Limb (tissue), 2 donors: Measurements from ENCODE around the gene PAK5.

Experiments
- DNase-seq, 2 donors: peaks; one replicate each; pipeline ENCODE4 v3.0.0-alpha.2; 2016; ENCODE audit errors: extremely low spot score in 2 of 2

Gene PAK5

GRCh38 chr20:9838378-9839295 lies at the start of gene PAK5:
TSS of gene PAK5 (minus strand) at chr20:9839076. CDS start at chr20:9644328, 194,748 bp downstream.
- peak; percentile 84 to 95 for DNase-seq

GRCh38 chr20:9887706-9888105 lies 48.8 kb upstream of the PAK5 start:
- DNase-seq, result no peak

- DNase-seq, result no peak
These were observed 47.4 kb upstream of the PAK5 start for GRCh38 chr20:9886227-9886626.

- DNase-seq, result no peak
These were observed 45.8 kb upstream of the PAK5 start for GRCh38 chr20:9884666-9885065.

- DNase-seq, result no peak
These were observed 45.2 kb upstream of the PAK5 start for GRCh38 chr20:9884061-9884460.

- DNase-seq, result no peak
These were observed 39.1 kb upstream of the PAK5 start for GRCh38 chr20:9877932-9878495.

GRCh38 chr20:9867196-9867980 lies 28.5 kb upstream of the PAK5 start:
- DNase-seq, result no peak

GRCh38 chr20:9852566-9852965 lies 13.7 kb upstream of the PAK5 start:
- DNase-seq, result no peak

GRCh38 chr20:9839626-9840025 lies 750 bp upstream of the PAK5 start:
- no peak for DNase-seq

- no peak for DNase-seq
These were observed 870 bp downstream of the PAK5 start for GRCh38 chr20:9838035-9838377.

GRCh38 chr20:9837634-9838033 lies 1.2 kb downstream of the PAK5 start:
- no peak for DNase-seq

GRCh38 chr20:9835302-9835701 lies 3.6 kb downstream of the PAK5 start:
- DNase-seq, result no peak

GRCh38 chr20:9831032-9831431 lies 7.8 kb downstream of the PAK5 start:
- DNase-seq, result no peak

- DNase-seq, result no peak
These were observed 9.0 kb downstream of the PAK5 start for GRCh38 chr20:9829835-9830234.

GRCh38 chr20:9817654-9818053 lies 21.2 kb downstream of the PAK5 start:
- no peak for DNase-seq

GRCh38 chr20:9815632-9816031 lies 23.2 kb downstream of the PAK5 start:
- DNase-seq, result no peak

GRCh38 chr20:9810738-9811137 lies 28.1 kb downstream of the PAK5 start:
- no peak for DNase-seq

- no peak for DNase-seq
These were observed 29.6 kb downstream of the PAK5 start for GRCh38 chr20:9809271-9809670.

GRCh38 chr20:9808166-9808565 lies 30.7 kb downstream of the PAK5 start:
- DNase-seq, result no peak

GRCh38 chr20:9807136-9807535 lies 31.7 kb downstream of the PAK5 start:
- DNase-seq, result no peak

- DNase-seq, result no peak
These were observed 38.5 kb downstream of the PAK5 start for GRCh38 chr20:9800421-9800820.

GRCh38 chr20:9794831-9795230 lies 44.0 kb downstream of the PAK5 start:
- DNase-seq, result no peak
